B cell (primary cell): ENCODE measurements around the gene MUC4.

Experiments
- CTCF ChIP-seq: fragments of 200-600 bp; IDR thresholded peaks from one replicate; pipeline ENCODE4 v1.8.0; 2022; ENCODE audit warnings: antibody characterized with exemption, mild to moderate bottlenecking
- EZH2 ChIP-seq: IDR thresholded peaks from 2 replicates; pipeline ENCODE4 v1.6.1; 2012; ENCODE audit warnings: borderline replicate concordance, low read depth, mild to moderate bottlenecking, moderate library complexity, low read length; ENCODE audit not compliant: insufficient read depth, poor library complexity, severe bottlenecking

DNA sequence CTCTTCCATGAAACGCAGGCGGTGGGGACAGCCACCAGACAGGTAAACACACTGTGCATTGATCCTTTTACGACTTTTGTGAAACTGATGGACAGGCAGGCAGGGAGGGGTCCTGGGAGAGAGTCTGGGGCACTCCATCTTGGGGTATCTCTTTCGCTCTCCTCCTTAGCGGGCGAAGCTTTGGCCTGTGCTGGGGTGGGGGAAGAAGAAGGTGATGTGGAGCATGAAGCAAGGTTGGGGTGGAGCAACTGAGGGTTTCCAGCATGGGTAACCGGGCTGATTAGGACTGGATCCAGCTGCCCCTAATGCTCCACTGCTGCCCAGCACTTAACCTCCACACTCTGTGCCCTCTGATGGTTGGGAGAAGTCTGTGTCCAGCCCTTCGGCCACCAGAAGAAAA lies 65.4 kb downstream of the MUC4 start:
- TF ChIP-seq CTCF (no peak), EZH2 (no peak)
